Ishikawa (cell line): ENCODE results near the gene RESF1.

Experiments
- CEBPB ChIP-seq: IDR thresholded peaks from 2 replicates; pipeline ENCODE4 v1.6.1; 2012
- CREB1 ChIP-seq: IDR thresholded peaks from 2 replicates; pipeline ENCODE4 v1.6.1; 2012; ENCODE audit warnings: low read depth
- EGR1 ChIP-seq: IDR thresholded peaks from 2 replicates; pipeline ENCODE4 v1.6.1; 2012
- EP300 ChIP-seq: IDR thresholded peaks from 2 replicates; pipeline ENCODE4 v1.6.1; 2012; ENCODE audit warnings: borderline replicate concordance
- FOXM1 ChIP-seq: IDR thresholded peaks from 2 replicates; pipeline ENCODE4 v1.6.1; 2012; ENCODE audit warnings: low read depth, borderline replicate concordance
- NFIC ChIP-seq: IDR thresholded peaks from 2 replicates; pipeline ENCODE4 v1.6.1; 2012
- RAD21 ChIP-seq: IDR thresholded peaks from 2 replicates; pipeline ENCODE4 v1.6.1; 2012; ENCODE audit warnings: low read depth
- REST ChIP-seq: IDR thresholded peaks from 2 replicates; pipeline ENCODE4 v1.6.1; 2012; ENCODE audit warnings: low read depth, mild to moderate bottlenecking
- TAF1 ChIP-seq: IDR thresholded peaks from 2 replicates; pipeline ENCODE4 v1.6.1; 2012; ENCODE audit warnings: low read depth, mild to moderate bottlenecking
- TCF12 ChIP-seq: IDR thresholded peaks from 2 replicates; pipeline ENCODE4 v1.6.1; 2012; ENCODE audit warnings: low read depth
- TEAD4 ChIP-seq: IDR thresholded peaks from 2 replicates; pipeline ENCODE4 v1.6.1; 2012
- YY1 ChIP-seq: IDR thresholded peaks from 2 replicates; pipeline ENCODE4 v1.6.1; 2012; ENCODE audit warnings: low read depth
- ZBTB7A ChIP-seq: IDR thresholded peaks from 2 replicates; pipeline ENCODE4 v1.6.1; 2012; ENCODE audit warnings: low read depth
- TF ChIP-seq, protein P1 (sequence below): IDR thresholded peaks from 2 replicates; pipeline ENCODE4 v1.6.1; 2012
- TF ChIP-seq, protein P2 (sequence below): IDR thresholded peaks from 2 replicates; pipeline ENCODE4 v1.6.1; 2012

RESF1 gene

GRCh38 chr12:31931796-31932715 lies 27.2 kb upstream of the RESF1 start:
- no peak for TF ChIP-seq TCF12
- TF ChIP-seq CREB1: no peak
- TF ChIP-seq, protein P1, sequence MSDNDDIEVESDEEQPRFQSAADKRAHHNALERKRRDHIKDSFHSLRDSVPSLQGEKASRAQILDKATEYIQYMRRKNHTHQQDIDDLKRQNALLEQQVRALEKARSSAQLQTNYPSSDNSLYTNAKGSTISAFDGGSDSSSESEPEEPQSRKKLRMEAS: no peak
- no peak for TF ChIP-seq TAF1
- TF ChIP-seq CEBPB: no peak
- TF ChIP-seq RAD21: peak; percentile 36; the same call in 1 of the 2 replicates
- TF ChIP-seq NFIC: no peak

- no peak for TF ChIP-seq ZBTB7A
- no peak for TF ChIP-seq TEAD4
Observed at GRCh38 chr12:31944299-31944698, 14.9 kb upstream of the RESF1 start.

GRCh38 chr12:31947971-31948370 lies 11.2 kb upstream of the RESF1 start:
- no peak for TF ChIP-seq CEBPB
- TF ChIP-seq TAF1: no peak
- TF ChIP-seq, protein P2, sequence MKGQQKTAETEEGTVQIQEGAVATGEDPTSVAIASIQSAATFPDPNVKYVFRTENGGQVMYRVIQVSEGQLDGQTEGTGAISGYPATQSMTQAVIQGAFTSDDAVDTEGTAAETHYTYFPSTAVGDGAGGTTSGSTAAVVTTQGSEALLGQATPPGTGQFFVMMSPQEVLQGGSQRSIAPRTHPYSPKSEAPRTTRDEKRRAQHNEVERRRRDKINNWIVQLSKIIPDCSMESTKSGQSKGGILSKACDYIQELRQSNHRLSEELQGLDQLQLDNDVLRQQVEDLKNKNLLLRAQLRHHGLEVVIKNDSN: no peak
- no peak for TF ChIP-seq RAD21
- TF ChIP-seq TCF12: no peak
- TF ChIP-seq, protein P1: no peak
- no peak for TF ChIP-seq CREB1
- TF ChIP-seq EP300: no peak
- TF ChIP-seq EGR1: no peak
- TF ChIP-seq ZBTB7A: no peak
- no peak for TF ChIP-seq TEAD4
- TF ChIP-seq YY1: no peak
- no peak for TF ChIP-seq FOXM1
- no peak for TF ChIP-seq NFIC
- no peak for TF ChIP-seq REST

GRCh38 chr12:31950088-31950487 lies 9.1 kb upstream of the RESF1 start:
- no peak for TF ChIP-seq CEBPB
- no peak for TF ChIP-seq YY1
- no peak for TF ChIP-seq CREB1
- TF ChIP-seq, protein P1: no peak
- no peak for TF ChIP-seq EGR1
- TF ChIP-seq FOXM1: no peak
- TF ChIP-seq RAD21: no peak
- TF ChIP-seq TAF1: no peak
- TF ChIP-seq REST: no peak
- TF ChIP-seq, protein P2: no peak
- no peak for TF ChIP-seq TCF12
- no peak for TF ChIP-seq TEAD4
- TF ChIP-seq EP300: no peak
- no peak for TF ChIP-seq ZBTB7A
- TF ChIP-seq NFIC: no peak

DNA sequence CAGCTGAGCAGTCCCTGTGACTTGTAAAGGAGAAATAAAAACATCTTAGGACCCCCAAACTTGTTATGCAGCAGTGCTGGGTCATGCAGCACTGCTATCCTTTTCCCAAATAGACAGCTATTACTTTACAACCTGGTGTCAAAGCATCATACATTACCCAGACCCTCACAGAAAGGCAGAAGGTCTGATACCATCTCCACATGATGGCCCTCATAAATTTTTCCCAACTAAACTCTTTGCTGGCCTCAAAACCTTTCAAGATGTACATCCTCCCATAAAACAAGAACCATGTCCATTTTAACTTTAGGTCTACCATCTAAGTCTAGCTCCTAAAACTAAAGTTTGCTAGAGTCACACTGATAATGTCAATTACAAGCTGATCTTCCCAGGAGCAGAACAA lies 8.7 kb upstream of the RESF1 start:
- TF ChIP-seq EP300 (no peak), FOXM1 (no peak), TEAD4 (no peak), RAD21 (no peak), CREB1 (no peak), NFIC (no peak), EGR1 (no peak), TCF12 (no peak)
- TF ChIP-seq, protein P2: no peak
- TF ChIP-seq, protein P1: no peak
